ENCODE measurements around the gene ERVFRD-1. TPM values are rescaled to one million over a fixed set of nuclear protein-coding genes. Genes with fewer than 3 reads are reported as not detected.
A peak's percentile ranks its signal among the peaks of the same experiment; 100 is the strongest.

The ERVFRD-1 gene
- total and polyA plus RNA-seq, 2 of the 13 experiments (the other 11 are each of a cell fraction or from before 2014, with no cell fraction given): not detected

- TF ChIP-seq ARID5B (CRISPR knock-in tag; IDR thresholded peaks at IDR 0.05): peak; percentile 91
- no peak for TF ChIP-seq PRDM10 (CRISPR knock-in tag; IDR thresholded peaks at IDR 0.05; ENCODE audit: low read depth)
- TF ChIP-seq ZNF782 (CRISPR knock-in tag; IDR thresholded peaks at IDR 0.05; ENCODE audit: borderline replicate concordance): no peak
- TF ChIP-seq NFYB (CRISPR knock-in tag; IDR thresholded peaks at IDR 0.05): no peak
- no peak for TF ChIP-seq MZF1 (CRISPR knock-in tag; IDR thresholded peaks at IDR 0.05; ENCODE audit: borderline replicate concordance)
- no peak for TF ChIP-seq ZNF234 (CRISPR knock-in tag; conservative IDR thresholded peaks at IDR 0.05)
- no peak for TF ChIP-seq ERF (CRISPR knock-in tag; IDR thresholded peaks at IDR 0.05)
- no peak for TF ChIP-seq MLLT10 (CRISPR knock-in tag; IDR thresholded peaks at IDR 0.05)
- no peak for TF ChIP-seq AGO1 (IDR thresholded peaks at IDR 0.05; ENCODE audit: low read depth, low read length, poor library complexity, severe bottlenecking)
- TF ChIP-seq KDM5A (IDR thresholded peaks at IDR 0.05; ENCODE audit: borderline replicate concordance, low read length): no peak
- TF ChIP-seq ZNF678 (CRISPR knock-in tag; IDR thresholded peaks at IDR 0.05): no peak
- TF ChIP-seq GATAD1 (CRISPR knock-in tag; IDR thresholded peaks at IDR 0.05): no peak
- TF ChIP-seq ZNF775 (CRISPR knock-in tag; IDR thresholded peaks at IDR 0.05; ENCODE audit: borderline replicate concordance): no peak
- no peak for TF ChIP-seq SCMH1 (CRISPR knock-in tag; IDR thresholded peaks at IDR 0.05; ENCODE audit: borderline replicate concordance)
- TF ChIP-seq MTA3 (CRISPR knock-in tag; IDR thresholded peaks at IDR 0.05): no peak
- TF ChIP-seq SMARCC2 (IDR thresholded peaks at IDR 0.05): no peak
- no peak for TF ChIP-seq SP2 (CRISPR knock-in tag; IDR thresholded peaks at IDR 0.05)
- TF ChIP-seq ZNF10 (CRISPR knock-in tag; IDR thresholded peaks at IDR 0.05; ENCODE audit: borderline replicate concordance, low read depth): no peak
- TF ChIP-seq, protein P1, sequence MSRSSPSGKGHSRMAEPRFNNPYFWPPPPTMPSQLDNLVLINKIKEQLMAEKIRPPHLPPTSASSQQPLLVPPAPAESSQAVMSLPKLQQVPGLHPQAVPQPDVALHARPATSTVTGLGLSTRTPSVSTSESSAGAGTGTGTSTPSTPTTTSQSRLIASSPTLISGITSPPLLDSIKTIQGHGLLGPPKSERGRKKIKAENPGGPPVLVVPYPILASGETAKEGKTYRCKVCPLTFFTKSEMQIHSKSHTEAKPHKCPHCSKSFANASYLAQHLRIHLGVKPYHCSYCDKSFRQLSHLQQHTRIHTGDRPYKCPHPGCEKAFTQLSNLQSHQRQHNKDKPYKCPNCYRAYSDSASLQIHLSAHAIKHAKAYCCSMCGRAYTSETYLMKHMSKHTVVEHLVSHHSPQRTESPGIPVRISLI (CRISPR knock-in tag; IDR thresholded peaks at IDR 0.05; ENCODE audit: borderline replicate concordance): no peak; the same call in 1 of the 2 replicates
- TF ChIP-seq RNF219 (CRISPR knock-in tag; IDR thresholded peaks at IDR 0.05): no peak
Observed at GRCh38 chr6:11055127-11055627, 56.3 kb downstream of the ERVFRD-1 start (continued).

All from HepG2 (cell line).